Stimulated activated CD4-positive, alpha-beta T cell treated with anti-CD3 and anti-CD28 coated beads, TNF-alpha, amount 100 ng/mL, for 4 hours (primary cell): ENCODE data around the gene ADCY7.

ENCODE experiments used
- DNase-seq, 3 experiments: peaks; one replicate each; pipeline ENCODE4 v3.0.0-alpha.2; 2020; ENCODE audit warnings: low read depth in 3 of 3

The ADCY7 gene

DNA sequence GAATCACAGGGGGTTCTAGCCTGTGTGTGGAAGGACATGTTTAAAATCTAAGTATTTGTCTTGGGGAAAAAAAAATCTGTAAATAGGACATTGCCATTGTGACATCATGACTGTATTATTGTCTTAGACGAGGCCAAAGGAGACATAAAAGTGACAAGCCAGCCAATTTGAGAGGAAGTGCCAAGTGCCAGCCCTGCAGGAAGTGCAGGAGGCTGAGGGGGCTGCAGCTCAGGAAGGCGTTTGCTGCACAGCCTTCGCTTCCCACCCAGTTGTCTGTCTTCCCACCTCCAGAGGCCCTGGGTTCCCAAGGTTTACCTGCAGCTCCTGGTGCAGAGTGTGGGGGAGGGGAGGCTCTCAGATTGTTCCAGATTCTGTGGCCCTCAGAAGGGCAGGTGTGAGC, 1.3 kb downstream of the ADCY7 start:
- DNase-seq: no peak

DNA sequence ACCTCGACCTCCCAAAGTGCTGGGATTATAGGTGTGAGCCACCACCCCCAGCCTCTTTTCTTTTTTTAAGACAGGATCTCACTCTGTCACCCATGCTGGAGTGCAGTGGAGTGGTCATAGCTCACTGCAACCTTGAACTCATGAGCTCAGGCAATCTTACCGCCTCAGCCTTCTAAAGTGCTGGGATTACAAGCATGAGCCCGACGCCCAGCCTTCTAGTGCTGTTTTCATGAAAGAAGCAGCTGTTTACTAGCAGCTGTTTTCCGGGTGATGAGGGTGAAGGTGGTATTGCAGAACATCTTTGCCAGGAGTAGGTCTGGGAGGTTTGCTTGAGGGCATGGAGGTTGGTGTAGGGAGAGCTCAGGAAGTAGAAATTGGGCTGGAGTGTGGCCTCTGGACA, 2.0 kb downstream of the ADCY7 start:
- DNase-seq: no peak

DNA sequence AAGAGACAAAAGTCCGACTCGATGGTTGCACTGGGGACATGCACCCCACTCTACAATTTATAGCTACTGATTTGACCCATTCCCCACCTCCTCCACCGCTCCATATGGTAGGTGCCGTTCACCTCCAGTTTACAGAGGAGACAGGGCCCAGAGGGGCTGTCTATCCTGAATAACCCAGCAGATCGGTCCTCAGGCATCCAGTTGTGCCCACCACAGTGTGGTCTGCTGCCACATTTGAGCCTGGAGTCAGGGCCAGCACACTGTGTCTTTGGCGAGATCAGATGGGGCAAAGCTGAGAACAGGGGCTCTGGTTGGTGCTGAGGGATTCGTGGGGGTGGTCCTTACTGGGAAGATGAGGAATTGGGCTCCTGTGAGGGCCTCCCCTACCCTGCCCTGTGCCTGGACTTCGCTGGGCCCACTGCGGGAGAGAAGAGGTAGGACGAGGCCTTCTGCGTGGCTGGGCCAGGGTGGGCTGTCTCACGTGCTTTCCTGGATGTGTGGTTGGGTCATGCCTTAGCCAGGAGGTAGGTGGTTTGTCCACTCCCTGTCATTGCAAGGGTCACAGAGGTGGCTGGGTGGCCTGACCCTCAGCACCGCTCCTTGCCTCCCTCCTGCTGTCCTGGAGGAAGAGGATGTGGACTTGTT, 2.8 kb downstream of the ADCY7 start:
- DNase-seq: no peak

DNA sequence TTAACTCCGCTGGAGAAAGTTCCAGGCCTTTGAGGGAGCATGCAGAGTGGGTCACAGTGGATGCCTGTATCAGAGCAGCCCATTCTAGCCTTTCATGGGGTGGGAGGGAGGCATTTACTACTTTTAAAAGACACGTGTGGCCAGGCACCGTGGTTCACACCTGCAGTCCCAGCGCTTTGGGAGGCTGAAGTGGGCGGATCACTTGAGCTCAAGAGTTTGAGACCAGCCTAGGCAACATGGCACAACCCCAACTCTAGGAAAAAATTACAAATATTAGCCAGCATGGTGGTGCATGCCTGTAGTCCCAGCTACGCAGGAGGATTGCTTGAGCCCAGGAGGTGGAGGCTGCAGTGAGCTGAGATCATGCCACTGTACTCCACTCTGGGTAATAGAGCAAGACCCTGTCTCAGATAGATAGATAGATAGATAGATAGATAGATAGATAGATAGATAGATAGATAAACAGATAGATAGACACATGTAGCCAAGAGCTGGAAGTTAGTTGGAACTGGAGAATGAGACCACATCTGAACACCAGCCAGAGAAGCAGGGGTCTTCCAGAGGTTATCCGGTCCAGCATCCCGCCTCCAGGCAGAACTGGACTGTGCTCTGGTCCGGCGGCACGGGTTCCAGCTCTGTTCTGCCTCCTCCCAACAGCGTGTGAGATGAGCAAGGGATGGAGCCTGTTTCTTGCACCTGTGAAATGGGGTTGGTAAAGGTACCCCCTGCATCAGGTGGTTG, 3.6 kb downstream of the ADCY7 start:
- DNase-seq: no peak

DNA sequence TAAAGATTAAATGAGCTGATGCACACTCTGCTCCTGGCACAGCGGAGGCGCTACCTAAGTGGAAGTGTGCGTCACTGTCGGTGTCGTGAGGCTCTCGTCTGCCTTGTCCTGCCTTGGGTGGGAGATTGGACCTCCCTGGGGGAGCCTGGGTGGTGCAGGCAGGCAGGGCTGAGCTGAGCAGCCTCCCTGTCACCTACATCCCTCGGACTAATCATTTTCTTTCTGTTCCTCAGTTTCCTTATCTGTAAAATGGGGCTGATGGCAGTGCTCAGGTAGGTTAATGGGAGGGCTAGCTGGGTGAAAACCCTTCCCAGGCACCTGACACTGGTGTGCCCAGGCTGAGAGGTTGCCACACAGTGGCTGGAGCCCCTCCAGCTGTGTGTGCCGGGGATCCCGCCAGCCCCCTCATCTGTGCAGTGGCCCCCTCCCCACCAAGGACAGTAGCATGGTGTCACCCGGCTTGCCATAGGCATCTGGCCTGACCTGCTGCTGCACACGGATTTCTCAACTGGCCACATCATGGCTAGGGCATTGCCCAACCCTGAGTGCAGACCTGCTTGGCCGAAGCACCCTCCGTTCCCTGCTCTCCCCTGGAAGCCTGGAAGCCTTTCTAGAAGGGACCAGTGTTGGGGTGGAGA, 4.3 kb downstream of the ADCY7 start:
- DNase-seq: no peak

DNA sequence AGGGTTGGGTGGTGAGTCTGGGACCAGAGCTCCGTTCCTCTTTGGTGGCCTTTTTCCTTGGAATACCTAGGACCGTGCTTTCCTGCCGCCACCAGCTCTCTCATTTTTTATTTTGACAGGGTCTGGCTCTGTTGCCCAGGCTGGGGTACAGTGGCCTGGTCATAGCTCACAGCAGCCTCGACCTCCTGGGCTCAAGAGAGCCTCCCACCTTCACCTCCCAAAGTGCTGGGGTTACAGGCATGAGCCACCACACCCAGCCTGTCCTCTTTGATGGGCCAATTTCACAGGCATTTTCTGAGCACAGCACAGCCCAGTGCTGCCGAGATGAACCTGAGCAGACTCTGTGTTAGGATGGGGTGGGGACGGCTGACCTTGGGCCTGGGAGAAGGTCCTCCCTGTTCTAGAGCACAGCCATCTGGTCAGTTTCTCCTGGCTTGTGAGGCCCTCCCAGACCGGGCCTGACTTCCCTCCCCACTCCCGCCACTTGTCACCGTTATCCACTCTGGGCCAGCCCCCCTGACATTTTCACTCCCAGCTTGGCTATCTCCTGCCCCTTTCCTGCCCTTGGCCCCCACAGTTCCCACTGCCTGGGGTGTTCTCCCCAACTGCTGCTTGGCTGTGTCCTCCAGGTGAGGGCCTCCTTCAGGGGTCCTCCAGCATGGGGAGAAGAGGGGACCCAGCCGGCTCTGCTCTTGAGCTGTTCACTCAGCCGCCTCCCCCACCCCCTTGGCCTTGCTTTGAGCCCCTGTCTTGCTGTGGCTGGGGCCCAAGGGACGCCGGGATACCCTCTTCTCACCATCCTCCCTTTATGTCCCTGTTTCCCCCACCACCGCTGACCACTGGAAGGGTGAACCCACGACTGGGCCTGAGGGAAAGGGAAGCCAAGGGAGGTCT, 5.0 kb downstream of the ADCY7 start:
- DNase-seq: no peak

DNA sequence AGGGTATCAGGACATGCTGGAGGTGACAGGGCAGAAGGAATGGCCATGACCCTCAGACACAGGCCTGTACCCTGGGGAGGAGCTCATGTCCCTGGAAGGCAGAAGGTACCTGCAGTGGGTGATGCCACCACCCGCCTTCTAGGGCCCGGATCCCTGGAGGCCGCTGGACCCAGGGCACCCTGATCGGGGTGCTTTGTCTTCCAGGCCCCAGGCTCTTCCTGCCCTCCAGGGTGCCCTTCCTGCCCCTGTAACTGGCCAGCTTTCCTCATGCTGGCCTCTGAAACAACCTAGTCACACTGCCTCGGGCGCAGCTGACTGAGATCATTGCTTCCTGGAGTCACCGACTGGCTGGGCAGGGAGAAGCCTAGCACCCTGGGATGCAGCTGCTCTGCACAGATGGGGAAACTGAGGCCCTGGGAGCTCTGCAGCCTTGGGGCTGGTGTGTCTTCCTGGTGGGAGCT, 5.8 kb downstream of the ADCY7 start:
- DNase-seq: no peak

DNA sequence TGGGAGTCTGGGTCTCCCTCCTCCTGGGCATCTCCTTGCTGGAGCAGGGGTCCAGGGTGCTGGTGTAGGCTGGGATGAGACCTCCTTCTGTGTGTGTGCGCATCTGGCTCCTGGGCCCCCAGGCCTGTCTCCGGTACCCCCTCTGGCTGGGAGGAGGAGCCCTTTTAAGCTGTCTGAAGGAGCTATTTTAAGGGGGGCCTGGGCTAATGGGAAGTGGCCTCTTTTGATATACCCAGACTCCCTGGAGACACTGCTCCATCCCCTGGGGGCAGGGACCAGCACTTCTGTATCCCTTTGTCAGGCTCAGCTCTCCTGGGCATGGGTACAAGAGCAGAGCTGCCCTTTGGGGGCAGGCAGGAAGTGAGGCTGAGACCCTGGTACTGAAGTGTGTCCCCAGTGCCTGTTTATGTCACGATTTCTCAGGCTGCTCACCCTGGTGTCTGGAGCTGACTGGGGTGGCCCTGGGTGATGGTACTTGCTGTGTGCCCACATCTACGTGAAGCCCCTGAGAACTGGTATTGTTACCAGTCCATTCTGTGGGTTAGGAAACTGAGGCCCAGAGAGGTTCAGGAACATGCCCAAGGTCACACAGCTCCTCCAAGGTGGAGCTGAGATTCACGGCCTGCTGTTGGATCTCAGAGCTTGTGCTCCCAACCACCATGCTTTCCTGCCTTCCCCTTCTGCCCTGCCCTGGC, 6.5 kb downstream of the ADCY7 start:
- DNase-seq: no peak

DNA sequence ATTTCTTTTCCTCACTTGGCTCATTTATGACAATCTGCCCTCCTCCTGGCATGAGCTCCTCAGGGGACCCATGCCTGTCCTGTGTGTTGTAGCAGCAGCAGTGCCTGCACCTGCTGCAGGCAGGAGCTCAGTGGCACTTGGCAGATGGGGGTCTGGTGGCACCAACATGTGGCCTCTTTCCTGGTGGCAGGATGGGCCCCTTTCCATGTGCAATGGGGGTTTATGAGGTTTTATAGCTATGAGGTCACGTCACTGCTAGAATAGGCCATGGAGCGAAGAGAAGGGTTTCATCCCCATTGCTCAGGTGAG, 7.0 kb downstream of the ADCY7 start:
- DNase-seq: no peak

DNA sequence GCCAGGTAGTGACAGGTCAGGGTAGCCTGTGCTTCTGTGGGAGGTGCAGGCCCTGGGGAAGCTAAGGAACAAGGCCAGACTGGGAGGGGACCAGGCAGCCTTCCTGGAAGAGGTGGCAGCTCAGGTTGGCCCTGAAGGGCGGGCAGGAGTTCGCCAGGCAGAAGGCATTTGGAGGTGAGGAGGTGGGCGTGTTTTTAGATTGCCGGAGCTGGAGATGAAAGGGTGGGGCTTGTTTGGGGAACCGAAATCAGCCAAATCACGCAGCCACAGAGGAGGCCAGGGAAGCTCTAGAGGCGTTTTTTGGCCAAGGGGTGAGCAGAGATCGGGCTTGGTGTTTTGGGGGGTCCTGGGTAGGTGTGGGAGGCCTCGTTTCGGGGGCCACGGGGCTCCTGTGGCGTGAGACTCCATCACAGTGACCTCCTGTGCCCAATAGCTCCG, 7.6 kb downstream of the ADCY7 start:
- no peak for DNase-seq

DNA sequence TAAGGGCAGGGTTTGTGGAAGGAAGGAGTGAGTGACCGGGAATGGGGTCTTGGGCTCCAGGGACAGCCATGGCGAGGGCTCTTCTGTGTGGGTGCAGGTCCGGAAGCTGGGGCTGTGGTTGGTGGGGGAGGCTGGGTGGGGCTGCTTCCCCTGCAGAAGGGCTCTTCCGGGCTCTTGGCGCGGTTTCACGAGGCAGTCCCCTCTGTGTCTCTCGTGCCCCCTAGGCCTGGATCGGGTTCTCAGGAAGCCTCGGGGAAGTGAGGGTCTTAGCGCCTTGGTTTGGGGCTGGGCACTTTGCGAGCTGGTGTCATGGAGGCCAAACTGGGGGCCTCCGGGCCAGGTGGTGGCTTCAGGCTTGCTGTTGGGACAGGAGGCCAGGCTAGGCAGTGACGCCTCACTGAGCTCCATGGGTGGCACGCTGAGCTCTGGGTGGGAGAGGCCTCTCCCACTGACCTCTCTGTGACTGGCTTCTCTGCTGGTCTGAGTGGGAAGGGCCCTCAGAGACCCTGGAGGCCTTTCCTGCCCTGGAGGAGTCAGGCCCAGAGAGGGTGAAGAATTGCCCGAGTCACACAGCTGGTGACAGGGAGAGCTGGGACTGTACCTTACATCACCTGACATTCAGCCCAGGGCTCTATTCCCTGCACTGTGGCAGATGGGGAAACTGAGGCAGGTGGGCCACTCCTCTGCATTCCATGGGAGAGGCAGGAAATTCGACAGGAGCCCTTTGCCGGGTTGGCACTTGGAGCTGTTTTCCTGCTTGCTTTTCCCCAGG, 8.2 kb downstream of the ADCY7 start:
- peak in 1 of 3 experiments; percentile 33 for DNase-seq

DNA sequence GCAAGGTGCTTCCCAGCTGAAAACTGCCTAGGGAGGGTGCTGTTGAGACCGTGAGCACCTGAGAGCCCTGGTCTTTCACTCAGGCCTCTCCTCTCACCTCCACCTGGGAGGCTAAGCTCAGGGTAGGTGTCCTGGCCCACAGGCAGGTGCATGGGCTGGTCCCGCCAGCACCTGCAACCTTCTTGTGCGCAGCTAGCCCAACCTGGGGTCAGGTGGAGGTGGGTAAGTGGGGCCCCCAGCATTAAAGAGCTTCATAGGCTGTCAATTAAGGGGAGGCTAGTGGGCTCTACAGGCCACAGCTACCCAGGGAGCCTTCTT, 8.7 kb downstream of the ADCY7 start:
- DNase-seq: no peak

DNA sequence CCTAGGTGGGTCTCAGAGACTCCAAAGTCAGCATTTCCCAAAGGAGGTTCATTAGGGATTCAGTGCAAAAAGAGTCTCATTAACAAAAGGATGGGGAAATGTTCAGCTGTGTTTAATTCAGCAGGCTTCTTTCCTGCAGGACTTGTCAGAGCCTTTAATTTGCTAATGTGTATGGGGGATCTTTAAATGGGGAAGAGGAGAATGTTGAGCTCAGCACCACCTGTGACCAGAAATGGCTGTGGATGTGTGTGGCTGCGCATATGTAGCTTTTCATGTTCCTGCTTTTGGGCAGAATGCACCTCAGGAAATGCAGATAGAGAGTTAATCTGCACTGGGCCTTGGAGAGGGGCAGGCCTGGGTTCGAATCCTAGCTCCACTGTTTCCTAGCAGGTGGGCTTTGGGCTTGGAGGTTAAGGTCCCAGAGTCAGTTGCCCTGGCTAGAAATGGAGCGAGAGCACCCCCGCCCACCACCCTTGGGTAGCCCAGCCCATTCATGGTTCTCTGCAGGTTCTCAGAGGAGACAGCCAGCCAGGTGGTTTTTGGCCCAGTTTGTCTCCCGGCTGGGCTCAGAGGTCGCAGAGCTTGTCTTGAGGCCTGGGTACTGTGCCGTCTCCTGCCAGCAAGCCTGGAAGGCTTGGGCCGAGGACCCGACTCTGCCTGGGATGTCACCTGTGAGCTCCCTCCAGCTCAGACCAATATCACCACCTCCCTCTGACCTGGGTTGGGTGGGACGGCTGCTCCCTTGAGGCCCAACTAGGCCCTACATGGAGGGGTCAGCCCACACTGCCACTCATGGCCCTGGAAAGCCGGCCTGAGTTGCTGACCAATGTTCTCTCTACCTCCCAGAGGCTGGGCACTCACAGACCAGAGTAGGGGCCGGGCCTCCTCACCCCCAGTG, 9.3 kb downstream of the ADCY7 start:
- no peak for DNase-seq

DNA sequence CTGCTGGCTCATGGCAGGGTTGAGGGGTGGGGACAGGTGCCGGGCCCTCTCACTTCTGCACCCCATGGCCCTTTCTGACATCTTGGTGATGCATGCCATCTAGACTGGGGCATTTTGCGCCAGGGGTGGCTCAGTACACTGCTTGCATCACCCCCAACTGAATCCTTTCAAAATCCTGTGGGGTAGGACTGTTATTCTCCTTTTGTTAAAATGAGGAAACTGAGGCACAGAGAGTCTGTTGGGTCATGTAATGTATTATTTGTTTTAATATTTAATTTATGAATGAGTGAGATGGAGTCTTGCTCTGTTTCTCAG, 9.9 kb downstream of the ADCY7 start:
- no peak for DNase-seq

DNA sequence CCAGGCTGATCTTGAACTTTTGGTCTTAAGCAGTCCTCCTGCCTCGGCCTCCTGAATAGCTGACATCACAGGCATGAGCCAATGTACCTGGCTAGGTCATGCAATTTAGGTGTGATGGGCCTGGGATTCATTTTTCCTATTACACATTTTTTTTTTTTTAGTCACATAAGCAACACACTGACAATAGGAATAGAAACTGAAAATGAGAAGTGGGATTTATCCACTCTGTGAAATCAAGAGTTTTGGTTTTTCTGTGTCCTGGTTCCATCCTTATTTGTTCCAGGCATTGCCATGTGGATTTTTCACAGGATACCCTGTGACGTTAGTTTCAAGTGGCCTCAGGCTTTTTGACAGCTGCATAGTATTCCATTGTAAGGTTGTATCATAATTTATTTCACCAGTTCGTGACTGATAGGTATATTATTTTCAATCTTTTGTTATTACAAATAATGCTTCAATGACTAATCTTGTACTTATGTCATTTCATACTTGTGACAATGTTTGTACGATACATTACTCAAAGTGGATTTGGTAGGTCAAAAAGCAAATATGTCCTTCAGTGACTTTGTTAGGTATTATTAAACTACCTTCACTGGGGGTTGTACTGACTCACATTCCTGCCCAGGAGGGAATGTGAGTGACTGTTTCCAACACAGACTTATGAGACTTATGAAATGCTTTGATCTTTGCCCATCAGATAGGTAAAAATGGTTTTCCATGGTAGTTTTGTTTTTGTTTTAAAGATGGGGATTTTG, 10.6 kb downstream of the ADCY7 start:
- DNase-seq: no peak

DNA sequence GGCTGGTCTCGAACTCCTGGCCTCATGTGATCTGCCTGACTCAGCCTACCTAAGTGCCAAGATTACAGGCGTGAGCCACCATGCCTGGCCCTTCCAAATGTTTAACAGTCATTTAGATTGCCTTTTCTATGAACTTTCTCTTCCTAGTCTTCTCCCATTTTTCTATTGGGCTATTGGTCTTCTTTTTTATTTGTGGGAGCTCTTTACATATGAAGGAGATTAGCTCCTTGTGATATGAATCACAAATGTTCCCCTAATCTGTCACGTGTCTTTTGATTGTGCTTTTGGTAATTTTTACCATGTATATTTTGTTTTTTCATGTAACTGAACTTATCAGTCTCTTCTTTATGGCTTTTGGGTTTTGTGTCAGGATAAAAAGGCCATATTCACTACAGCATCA, 11.9 kb downstream of the ADCY7 start:
- DNase-seq: no peak

DNA sequence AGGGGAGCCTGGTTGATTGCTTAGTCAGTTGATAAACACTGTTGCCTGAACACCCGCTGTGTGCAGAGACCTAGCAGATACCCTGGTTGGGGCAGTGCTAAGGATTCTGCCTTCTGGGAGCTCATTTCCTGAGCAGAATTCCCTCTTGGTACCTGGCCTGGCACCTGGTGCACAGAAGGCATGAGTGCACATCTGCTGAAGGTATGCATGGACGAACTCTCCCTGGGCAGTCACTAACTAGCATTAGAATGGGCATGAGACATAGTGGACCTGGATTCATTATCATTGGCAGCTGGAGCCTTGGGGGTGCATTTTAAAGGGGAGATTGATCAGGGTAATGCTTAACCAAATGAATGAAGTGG, 13.1 kb downstream of the ADCY7 start:
- no peak for DNase-seq

DNA sequence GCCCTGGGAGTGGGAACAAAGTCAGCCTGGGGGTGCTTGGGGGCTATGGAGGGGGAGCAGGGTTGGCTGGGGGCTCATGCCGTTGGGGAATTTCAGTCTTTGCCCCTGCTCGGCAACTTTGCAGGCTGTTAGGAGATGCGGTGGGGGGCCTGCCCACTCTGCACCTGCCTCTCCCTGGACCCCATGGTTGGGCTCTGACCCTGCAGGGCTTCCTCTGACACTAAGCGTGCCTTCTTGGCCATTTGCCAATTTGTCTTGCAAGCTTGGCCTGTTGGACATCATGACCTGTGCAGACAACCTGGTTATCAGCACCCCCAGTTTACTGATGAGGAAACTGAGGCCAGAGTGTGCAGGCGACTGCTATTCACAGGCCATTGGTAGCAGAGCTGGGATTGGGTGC, 14.6 kb downstream of the ADCY7 start:
- DNase-seq: no peak

DNA sequence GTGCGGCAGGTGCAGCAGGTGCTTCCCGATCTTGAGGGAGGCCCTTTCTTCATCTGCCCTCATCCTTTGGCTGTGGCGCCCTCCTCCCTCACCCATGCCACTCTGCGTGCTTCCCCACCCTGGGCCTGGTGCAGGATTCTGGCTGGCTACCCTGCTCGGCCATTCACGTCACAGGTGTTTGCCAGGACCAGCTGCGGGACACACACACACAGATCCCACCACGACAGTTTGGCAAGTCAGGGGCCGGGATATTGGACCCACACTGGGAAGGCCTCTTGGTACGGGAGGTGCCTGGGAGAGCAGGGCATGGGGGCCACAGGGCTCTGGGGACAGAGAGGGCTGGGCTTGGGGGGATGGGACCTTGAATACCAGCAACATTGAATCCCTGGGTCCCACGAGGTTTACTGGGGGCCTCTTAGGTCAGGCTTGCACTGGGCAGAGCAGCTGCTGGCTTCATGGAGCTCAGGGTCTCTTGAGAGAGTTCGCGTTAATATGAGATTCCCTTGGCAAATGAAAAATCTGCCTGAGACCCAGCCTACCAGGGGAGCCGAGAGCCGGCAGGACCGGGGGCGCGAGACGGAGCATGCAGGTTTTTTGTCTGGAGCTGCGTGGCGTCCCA, 15.1 kb downstream of the ADCY7 start:
- no peak for DNase-seq
